GM18867 (cell line): ENCODE results near the gene TIGD6.
"Not testable (repeated sequence)": the region's sequence is repeated elsewhere in the genome, so short reads cannot be mapped to it uniquely, and the experiment has no call there.

ENCODE experiments used
- ATAC-seq: cut with Tn5 transposase; IDR thresholded peaks from one replicate; pipeline ENCODE4 v1.9.1; 2021; ENCODE audit warnings: mild to moderate bottlenecking, moderate library complexity; ENCODE audit not compliant: unreplicated experiment

The TIGD6 gene

GRCh38 chr5:150000256-150000989 lies at the start of gene TIGD6, which contains the start of gene HMGXB3:
Gene TIGD6 (minus strand): TSS chr5:150000654. CDS start chr5:149996348, 4,306 bp downstream.
Gene HMGXB3 (plus strand): TSS chr5:150000739. CDS start chr5:150004853, 4,114 bp downstream.
- peak; percentile 90 for ATAC-seq

GRCh38 chr5:150046031-150046430 lies 45.6 kb upstream of the TIGD6 start:
- ATAC-seq: no peak

- ATAC-seq: no peak
These were observed 45.1 kb upstream of the TIGD6 start for GRCh38 chr5:150045549-150045948.

GRCh38 chr5:150044712-150045111 lies 44.3 kb upstream of the TIGD6 start:
- no peak for ATAC-seq

- no peak for ATAC-seq
These were observed 43.9 kb upstream of the TIGD6 start for GRCh38 chr5:150044329-150044681.

- no peak for ATAC-seq
These were observed 43.3 kb upstream of the TIGD6 start for GRCh38 chr5:150043657-150044328.

GRCh38 chr5:150042459-150042858 lies 42.0 kb upstream of the TIGD6 start:
- ATAC-seq: no peak

- no peak for ATAC-seq
These were observed 38.1 kb upstream of the TIGD6 start for GRCh38 chr5:150038547-150038946.

- no peak for ATAC-seq
These were observed 36.1 kb upstream of the TIGD6 start for GRCh38 chr5:150036513-150036912.

GRCh38 chr5:150035139-150035895 lies 34.9 kb upstream of the TIGD6 start:
- peak; percentile 95 for ATAC-seq

GRCh38 chr5:150034662-150035061 lies 34.2 kb upstream of the TIGD6 start:
- ATAC-seq: no peak

GRCh38 chr5:150033334-150033733 lies 32.9 kb upstream of the TIGD6 start:
- ATAC-seq: no peak

- ATAC-seq: not testable (repeated sequence)
These were observed 27.6 kb upstream of the TIGD6 start for GRCh38 chr5:150028047-150028446.

- no peak for ATAC-seq
These were observed 26.3 kb upstream of the TIGD6 start for GRCh38 chr5:150026682-150027172.

GRCh38 chr5:150024346-150024984 lies 24.0 kb upstream of the TIGD6 start:
- ATAC-seq: no peak

- no peak for ATAC-seq
These were observed 22.7 kb upstream of the TIGD6 start for GRCh38 chr5:150023136-150023535.

GRCh38 chr5:150022681-150023080 lies 22.2 kb upstream of the TIGD6 start:
- no peak for ATAC-seq

- no peak for ATAC-seq
These were observed 21.7 kb upstream of the TIGD6 start for GRCh38 chr5:150022158-150022531.

GRCh38 chr5:150021491-150022157 lies 21.2 kb upstream of the TIGD6 start:
- no peak for ATAC-seq

GRCh38 chr5:150020249-150020648 lies 19.8 kb upstream of the TIGD6 start:
- no peak for ATAC-seq
